Stimulated activated CD4-positive, alpha-beta T cell treated with anti-CD3 and anti-CD28 coated beads, Interleukin-15, amount 100 ng/mL, for 24 hours (primary cell): ENCODE data around the gene UNK.
"Not testable (repeated sequence)": the region's sequence is repeated elsewhere in the genome, so short reads cannot be mapped to it uniquely, and the experiment has no call there.

Experiments used
- DNase-seq: peaks from one replicate; pipeline ENCODE4 v3.0.0-alpha.2; 2020

The UNK gene

DNA sequence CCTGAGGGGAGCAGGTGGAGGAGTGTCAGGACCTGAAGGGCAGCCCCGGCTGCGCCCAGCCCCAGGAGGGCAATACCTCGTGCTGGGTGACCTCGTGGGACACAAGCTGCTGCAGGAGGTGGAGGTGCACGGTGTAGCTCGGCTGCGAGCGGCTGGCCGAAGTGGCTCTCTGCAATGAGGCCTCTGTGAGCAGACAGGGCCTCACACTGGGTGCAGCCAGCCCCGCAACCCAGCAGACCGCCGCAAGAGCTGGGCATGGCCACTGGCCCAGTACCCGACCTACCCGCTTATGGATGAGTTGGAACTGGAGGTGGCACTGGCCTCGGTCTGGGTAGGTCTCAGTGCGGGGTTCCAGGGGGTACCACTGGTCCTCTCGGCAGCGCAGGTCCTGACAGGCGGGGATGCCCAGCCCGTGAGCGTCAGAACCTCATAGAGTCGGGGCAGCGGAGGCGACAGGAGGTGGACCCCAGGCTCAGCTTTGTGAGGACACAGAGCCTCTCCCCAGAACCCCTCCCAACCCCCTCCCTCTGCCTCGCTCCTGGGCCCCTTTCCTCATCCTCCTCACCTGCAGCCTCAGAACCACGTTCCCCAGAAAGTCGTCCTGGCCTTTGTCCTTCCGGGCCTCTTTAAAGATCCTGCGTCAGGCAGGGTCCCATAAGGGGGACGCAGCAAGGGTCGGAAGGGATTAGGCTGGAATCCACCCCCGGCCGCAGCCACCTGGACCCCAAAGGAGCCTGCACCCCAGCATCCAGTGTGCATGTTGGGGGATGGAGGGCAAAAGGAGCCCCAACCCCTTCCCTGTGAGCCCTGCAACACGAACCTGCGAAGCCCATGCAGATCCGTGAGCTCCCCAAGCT lies 55.6 kb downstream of the UNK start:
- no peak for DNase-seq

DNA sequence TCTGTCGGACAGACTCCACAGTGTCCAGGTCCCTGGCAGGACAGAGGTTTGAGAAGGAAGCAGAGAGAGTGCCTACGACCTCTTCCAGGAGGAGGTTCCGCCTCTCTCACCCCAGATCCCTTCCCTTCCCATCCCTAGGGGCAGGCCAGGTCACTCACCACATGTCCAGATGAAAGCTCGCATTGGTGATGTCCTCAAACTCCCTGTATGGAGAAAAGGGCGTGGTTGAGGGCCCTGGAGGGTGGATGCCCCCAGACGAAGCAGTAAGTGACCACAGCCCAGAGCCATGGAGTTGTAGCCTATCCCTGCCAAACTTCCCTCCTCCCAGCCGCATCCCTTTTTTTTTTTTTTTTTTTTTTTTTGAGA lies 56.2 kb downstream of the UNK start:
- no peak for DNase-seq

GRCh38 chr17:75842411-75842810 lies 57.8 kb downstream of the UNK start:
- DNase-seq = no peak

GRCh38 chr17:75842963-75843576 lies 58.5 kb downstream of the UNK start:
- peak; percentile 51 for DNase-seq

GRCh38 chr17:75843577-75844529 lies 59.2 kb downstream of the UNK start, which contains the start of gene UNC13D:
Gene UNC13D, minus strand, starts transcription at chr17:75844404. Its CDS starts 67 bp downstream, at chr17:75844337.
- DNase-seq = peak; percentile 71

DNA sequence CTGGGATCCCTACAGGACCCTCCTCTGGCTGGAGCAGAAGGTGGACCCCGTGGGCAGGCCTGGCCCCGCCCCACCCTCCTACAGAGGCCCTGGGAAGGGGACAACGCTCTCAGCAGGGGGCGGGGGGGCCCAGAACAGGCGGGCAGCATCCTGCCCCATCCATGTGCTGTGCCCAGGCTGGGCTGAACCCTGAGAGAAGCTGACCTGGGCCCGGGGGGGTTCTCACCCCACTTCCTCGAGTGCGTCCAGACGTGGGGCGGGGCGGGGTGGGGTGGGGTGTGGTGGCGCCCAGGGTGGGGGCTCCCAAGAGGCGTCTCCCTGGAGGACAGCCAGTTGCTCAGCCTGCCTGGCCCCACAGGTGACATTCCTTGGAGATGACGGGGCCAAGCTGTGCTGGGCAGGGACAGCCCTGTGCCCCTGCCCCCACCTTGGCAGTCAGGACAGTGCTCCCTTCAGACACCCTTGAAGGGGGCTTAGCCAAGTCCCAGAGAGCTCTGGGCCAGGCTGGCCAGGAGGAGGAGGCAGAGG lies 60.0 kb downstream of the UNK start:
- peak; percentile 56 for DNase-seq

DNA sequence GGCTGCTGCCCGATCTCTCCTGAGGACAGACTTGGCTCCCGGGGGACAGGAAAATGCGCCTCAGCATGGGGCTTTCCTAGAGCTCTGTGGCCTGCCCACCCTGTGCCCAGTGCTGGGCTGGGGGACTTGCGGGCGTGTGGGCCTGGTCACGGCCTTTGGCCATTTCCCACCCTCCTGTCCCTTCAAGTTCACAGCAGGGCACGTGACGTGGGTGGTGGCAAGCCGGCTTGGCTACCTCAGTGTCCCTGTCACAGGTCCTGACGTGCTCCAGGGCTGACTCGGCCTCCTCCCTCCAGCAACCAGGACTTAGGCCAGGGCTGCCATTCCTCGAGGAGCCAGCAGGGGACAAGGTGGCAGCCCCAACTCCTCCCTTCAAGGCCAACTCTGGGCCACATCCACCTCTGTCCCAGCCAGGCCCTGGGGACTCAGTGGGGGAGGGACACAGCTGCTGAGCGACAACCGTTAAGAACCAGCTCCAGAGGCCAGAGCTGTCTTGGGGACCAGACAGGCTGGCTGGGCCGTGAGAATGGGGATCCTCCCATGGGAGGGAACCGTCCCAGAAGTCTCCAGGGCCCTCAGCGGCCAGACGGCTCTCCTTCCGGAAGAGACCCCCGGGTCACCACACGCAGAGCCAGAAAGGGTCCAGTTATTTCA lies 60.6 kb downstream of the UNK start:
- DNase-seq = peak; percentile 83

DNA sequence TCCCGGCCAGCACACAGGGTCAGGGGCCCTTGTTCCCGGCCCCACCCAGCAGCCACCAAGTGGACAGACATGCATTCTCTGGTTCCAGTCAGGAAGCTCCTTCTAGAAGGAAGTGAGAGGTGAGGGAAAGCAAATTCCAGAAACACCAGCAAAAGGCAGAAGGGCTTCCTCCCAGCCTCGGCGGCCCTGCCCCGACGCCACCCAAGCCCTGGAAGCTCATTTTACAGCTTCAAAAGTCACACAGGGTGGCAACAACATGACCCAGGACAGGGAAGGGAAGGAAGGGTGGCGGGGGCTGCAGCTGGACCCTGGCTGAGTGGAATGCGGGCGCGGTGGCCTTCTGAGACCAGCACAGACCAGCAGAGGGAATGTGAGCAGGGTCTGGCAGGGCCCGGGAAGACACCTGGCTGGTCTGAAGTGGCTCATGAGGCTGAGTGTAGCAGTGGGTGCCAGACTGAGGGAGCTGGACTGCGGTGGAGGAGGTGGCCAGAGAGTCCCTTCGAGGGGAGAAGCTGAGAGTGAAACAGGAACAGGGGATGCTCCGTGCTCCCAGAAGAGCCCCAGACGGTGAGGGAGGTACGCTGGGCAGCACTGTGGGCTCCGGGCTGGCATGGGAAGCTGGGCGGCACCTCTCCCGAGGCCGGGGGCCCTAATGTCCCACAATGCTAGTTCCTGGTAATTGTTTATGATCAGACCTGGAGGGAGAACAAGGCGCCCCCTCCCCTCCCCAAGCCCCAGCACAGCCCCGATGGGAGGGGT lies 61.5 kb downstream of the UNK start:
- DNase-seq = no peak

DNA sequence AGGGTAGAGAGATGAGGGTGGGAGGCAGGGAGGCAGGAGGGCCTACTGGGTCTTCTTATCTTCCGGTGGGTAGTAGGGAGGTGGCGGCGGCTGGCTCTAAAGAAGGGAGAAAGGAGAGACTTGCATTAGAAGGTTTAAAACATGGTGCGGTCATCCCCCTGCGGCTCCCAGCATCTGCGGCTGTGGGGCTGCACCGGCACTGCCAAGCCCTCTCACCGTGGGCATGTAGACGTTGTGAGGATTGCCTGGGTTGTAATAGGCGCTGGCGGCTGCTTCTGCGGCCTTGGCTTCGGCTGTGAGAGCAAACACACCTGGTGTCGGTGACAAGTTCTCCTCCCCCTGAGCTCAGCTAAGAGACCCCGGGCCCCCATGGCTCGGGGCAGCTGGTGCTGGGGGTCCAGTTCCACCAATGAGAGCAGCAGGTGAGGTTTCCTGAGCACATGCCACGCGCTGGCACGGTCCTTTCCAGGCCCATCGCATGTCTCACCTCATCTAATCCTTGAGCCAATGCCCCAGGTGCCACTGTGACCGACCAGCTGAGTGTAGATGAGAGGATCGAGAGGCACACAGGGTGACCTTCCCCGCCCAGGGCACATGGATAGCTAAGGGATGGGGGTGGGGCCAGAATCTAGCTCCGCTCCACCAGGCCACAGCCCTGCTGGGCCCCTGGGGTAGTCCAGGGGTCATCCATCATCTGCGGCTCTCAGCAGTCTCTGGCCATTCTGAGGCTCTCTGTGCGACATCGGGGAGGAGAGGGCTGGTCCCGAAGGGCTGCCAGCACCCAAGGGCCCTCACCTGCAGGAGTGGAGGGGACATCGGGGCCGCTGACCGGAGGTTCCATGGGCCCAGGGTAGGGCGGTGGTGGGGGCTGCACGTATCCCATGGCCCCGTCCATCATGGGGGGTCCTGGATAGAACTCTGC lies 62.3 kb downstream of the UNK start:
- DNase-seq = no peak

DNA sequence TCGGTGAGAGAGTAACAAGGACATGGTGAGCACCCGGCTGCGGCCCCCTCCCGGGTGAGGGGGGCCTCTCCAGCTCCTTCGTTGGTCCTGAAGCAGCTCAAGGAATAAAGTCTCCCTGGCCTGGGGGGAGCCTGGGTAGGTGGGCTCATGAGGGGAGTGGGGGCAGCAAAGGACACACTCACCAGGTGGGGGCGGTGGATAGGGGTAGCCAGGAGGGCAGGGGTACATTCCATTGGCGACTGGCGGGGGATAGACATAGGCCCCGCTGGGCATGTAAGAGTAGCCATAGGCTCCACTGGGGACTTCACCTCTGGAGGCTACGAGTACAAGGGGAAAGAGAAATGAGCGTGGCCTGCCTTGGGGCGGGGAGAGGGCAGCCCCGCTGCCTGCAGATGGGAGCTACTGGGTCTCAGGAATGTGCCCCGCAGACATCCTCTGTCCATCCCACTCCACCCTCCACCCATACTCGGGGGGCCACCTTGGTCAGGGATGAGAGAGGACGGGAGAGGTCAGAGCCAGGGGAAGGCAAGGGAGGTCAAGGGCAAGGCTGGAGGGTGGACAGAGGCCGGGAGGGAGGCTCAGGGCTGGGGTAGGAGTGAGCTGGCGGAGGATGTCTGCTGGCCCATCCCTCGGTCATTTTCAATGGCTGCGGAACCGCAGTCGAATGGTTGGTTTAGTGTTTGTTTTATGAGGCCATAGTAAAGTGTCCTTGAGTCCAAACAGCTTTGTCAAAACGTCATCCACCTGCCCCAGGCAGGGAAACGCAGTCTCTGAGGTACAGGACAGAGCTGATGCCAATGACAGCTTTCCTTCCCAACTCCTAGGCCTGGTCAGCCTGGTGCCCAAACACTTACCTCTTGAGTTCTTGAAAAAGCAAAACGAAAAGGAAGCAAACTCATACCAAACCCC lies 63.3 kb downstream of the UNK start:
- no peak for DNase-seq

GRCh38 chr17:75848523-75849278 lies 64.1 kb downstream of the UNK start:
- DNase-seq = peak; percentile 92

DNA sequence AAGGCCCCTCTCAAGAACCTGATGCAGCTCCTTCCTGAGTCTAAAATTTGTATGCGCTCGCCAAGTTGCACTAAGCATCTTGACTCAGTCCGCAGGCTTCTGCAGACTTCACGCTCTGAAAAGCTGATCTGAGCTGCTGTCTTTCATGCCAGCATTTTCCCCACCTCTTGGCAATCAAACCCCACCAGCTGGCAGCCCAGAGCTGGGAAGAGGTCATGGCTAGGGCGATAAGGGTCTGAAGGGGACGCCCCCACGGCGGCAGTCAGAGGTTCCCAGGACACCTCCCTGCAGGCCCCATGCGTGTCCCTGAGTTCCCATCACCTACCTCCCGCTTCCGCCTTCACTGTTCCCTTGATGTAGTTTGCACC lies 64.7 kb downstream of the UNK start:
- no peak for DNase-seq

- no peak for DNase-seq
Measured at GRCh38 chr17:75849724-75850123, 65.1 kb downstream of the UNK start.

- no peak for DNase-seq
Measured at GRCh38 chr17:75850928-75851692, 66.5 kb downstream of the UNK start.

DNA sequence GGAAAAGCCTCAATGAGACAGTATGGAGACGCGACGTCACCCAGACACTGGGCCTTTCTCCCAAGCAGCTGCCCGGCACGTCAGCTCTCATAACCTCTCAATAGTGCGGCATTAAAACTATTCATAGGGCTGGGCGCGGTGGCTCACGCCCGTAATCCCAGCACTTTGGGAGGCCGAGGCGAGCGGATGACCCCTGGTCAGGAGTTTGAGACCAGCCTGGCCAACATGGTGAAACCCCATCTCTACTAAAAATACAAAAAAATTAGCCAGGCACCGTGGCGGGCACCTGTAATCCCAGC lies 67.0 kb downstream of the UNK start:
- DNase-seq = not testable (repeated sequence)

GRCh38 chr17:75853433-75853832 lies 68.8 kb downstream of the UNK start:
- no peak for DNase-seq

DNA sequence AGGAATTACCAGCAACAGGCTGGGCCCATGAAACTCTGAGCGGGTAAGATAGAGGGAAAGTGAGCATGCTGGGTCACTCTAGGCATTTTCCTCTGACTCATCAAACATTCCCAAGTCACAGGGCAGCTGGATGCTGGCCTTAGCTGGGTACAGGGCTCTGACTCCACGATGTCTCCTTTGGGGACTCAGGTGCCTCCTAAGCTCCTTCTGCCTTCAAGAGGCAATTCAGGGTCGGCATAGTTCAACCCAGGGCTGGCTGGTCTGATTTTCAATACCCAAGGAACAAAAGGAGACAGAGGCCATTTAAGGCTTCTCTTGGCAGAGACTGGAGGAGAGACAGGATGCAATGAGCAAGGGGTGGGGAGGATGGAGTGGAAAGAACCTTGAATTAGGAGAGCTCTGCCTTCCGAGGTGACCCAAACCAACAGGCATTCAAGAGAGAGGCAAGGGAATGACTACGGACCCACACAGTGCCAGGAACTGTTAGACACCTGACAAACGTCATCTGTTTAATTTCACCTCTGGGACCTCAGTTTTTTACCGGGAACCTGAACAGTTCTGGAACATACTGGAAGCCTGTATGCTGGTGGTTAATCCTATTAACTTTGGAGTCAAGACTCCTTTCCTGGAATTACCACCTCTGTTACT lies 69.6 kb downstream of the UNK start:
- no peak for DNase-seq

GRCh38 chr17:75854881-75855309 lies 70.3 kb downstream of the UNK start:
- no peak for DNase-seq
